ENCODE data around the gene SLC6A6.

- TF ChIP-seq CTCF (IDR thresholded peaks at IDR 0.05; ENCODE audit: insufficient read depth, low read depth, low read length) = no peak
- TF ChIP-seq EZH2 (IDR thresholded peaks at IDR 0.05; ENCODE audit: insufficient read depth, low read length) = no peak
These were observed 117.0 kb downstream of the SLC6A6 start for GRCh38 chr3:14519406-14519805.

Data from astrocyte (in vitro differentiated cells and primary cell).